GM11168 (cell line): Measurements from ENCODE around the gene SLIT1.

Experiments used
- in situ Hi-C: fragments of 300-500 bp; cut with MboI; formaldehyde crosslinking; loops from one replicate; pipeline ENCODE4 v1.12.0; 2022; ENCODE audit warnings: low sequenced_read_pairs; ENCODE audit not compliant: unreplicated experiment

Gene SLIT1

GRCh38 chr10:97175586-97175985 lies 10.2 kb downstream of the SLIT1 start:
- in situ Hi-C loops = no loop called here

- in situ Hi-C loops = no loop called here
These were observed 10.8 kb downstream of the SLIT1 start for GRCh38 chr10:97174941-97175340.

GRCh38 chr10:97174276-97174775 lies 11.4 kb downstream of the SLIT1 start:
- in situ Hi-C loops = no loop called here

GRCh38 chr10:97173036-97173435 lies 12.7 kb downstream of the SLIT1 start:
- in situ Hi-C loops = no loop called here

GRCh38 chr10:97171001-97171400 lies 14.8 kb downstream of the SLIT1 start:
- in situ Hi-C loops = no loop called here

- in situ Hi-C loops = no loop called here
These were observed 15.7 kb downstream of the SLIT1 start for GRCh38 chr10:97169911-97170693.

DNA sequence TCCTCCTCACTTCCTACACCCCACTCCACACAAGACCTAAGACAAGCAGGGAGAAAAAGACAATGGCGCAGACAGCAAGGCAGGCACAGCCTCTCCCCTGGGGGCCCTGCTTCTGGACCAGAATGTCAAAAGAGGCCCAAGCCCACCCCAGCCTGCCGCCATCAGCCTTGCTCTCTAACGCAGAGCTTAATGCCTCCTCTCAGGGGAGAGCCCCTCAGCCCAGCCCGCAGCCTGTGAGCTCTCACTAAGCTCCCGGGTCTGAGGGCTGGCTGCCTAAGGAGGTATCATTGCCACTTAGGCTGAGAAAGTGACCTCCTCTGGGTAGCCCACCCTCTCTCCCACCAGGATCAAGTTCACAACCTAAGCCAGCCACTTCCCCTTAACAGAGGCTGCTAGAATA lies 16.7 kb downstream of the SLIT1 start:
- in situ Hi-C loops = no loop called here

DNA sequence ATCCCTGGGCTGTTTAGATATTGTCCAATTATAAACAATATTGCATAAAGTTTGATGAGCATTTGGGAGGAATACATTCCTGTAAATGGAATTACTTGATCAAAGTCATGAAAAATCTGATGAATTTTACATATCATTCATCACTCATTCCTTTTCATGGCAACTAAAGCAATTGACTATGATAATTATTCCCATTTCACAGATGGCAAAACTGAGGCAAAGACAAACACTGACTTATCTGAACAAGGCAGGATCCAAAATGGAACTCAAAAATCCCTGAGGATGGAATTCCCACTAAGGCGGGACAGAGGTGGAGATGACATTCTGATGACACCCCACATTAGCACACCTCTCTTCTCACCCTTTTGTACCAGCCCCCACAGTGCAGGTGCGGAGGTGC lies 17.1 kb downstream of the SLIT1 start:
- in situ Hi-C loops = no loop called here

GRCh38 chr10:97165499-97165898 lies 20.3 kb downstream of the SLIT1 start:
- in situ Hi-C loops = no loop called here

GRCh38 chr10:97163781-97164501 lies 21.8 kb downstream of the SLIT1 start:
- in situ Hi-C loops = no loop called here

GRCh38 chr10:97163181-97163580 lies 22.6 kb downstream of the SLIT1 start:
- in situ Hi-C loops = no loop called here

DNA sequence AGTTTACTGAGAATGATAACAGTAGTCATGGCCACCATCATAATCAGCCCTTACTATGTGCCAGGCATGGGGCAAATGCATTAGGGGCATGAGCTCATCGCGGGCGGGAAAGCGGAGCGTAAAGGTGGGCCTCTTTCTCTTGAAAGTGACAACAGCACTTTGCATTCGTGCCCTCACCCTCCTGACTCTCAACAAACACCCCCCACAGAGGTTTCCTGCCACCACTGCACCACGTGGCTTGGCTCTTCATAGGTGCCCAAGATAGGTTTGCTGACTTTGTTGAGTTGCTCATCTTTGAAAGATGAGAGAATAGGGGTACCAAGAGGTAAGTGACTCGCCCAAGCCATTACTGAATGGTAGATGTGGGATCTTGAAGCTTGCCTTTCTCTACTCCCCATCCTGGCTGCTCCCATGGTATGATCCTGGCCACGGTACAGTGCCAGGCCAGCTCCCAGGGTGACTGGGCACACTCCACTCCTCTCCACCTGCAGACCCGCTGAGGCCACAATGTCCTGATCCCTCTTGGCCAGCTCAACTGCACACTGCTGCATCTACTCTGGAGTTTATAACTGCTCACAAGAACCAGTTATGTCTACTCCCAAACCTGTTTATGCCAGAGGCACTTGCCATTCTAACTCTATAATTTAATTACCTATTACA lies 26.0 kb downstream of the SLIT1 start:
- in situ Hi-C loops = no loop called here

DNA sequence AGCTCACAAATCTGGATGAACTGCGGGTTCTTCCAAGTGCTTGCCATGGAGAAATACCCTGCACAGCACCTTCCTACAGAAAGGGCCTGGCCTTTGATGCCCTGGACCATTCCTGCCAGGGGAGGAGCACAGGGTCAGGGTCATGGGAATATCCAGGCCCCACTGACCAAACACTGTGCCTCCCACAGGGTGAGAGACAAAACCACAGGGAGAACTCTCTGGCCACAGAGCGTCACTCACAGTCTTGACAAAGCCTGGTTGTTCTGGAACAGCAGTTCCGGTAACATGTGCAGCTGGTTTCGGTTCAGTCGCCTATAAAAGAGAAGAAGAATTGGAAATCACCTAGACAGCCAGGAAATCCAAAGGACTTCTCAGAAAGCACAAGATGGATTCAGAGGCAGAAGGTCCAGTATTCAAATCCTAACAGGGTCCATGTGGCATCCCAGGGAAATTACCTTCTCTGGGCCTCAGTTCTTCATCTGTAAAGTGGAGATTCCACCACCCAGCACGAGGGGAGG lies 28.1 kb downstream of the SLIT1 start:
- in situ Hi-C loops = no loop called here

GRCh38 chr10:97154781-97155180 lies 31.0 kb downstream of the SLIT1 start:
- in situ Hi-C loops = no loop called here

DNA sequence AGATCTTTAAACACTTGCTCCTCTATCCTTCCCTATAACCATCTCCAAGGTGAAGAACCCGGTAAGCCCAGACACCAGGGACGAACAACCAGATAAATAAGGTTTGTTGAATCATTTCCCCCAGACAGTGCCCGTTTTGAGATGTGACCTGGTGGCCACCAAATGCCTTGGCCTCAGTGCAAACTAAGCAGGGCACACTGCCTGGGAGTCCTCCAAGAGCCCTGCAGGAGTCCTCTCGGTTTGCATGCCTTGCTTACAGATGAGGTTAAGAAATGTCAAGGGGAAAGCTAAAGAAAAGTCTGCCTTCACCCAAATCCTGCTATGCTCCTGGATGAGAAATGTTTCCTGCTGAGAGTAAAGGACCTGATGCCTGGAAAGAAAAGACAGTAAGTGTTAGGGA lies 31.6 kb downstream of the SLIT1 start:
- in situ Hi-C loops = no loop called here

DNA sequence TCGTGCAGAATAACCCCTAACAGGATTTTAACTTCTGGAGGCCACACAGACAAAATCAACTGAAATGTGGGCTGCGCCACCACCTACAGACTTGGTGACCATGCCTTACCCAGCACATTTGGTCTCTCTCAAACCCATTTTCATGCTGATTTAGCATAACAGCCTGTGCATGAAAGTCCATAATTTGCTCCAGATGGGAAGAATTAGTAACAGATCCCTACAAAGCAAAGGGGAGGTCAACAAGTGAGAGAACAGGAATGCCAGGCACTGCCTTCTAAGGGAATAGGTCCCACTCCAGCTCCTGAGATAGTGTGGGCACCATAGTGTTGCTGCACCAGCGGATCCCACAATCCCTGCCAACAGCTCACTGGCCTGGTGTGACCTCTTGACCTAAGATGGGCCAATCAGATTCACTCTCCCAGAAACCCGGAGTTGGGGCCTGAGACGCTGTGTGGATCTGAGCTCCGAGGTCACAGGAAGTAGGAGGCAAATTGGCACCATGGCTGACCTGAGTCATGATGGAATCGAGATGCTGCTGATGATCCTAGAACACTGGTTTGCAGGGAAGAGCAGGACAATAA lies 32.4 kb downstream of the SLIT1 start:
- in situ Hi-C loops = no loop called here

DNA sequence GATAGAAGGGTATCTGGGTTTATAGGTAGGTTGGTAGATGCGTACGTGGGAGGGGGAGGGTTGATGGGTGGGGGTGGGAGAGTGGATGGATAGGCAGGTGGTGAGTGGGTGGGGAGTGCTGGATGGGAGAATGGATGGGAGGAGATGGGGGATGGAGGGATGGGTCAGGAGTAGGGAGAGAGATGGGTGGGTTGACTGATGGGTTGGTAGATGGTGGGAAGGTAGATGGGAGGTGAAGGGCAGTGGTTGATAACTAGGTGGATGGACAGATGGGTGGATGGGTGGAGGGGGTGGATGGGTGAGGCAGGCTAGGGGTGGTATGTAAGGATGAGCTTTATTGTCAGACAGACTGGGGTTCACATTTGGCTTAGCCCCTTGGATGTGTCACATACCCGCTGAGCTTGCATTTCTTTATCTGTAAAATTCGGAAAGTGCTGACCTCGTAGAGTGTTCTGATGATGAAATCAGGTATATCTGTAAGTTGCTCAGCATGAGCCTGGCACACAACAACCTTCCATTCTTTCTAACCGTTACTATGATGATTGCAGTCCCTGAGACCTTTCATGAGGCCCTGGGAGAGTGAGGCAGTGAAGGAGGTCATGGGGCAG lies 34.3 kb downstream of the SLIT1 start:
- in situ Hi-C loops = no loop called here

GRCh38 chr10:97150616-97151015 lies 35.1 kb downstream of the SLIT1 start:
- in situ Hi-C loops = no loop called here

DNA sequence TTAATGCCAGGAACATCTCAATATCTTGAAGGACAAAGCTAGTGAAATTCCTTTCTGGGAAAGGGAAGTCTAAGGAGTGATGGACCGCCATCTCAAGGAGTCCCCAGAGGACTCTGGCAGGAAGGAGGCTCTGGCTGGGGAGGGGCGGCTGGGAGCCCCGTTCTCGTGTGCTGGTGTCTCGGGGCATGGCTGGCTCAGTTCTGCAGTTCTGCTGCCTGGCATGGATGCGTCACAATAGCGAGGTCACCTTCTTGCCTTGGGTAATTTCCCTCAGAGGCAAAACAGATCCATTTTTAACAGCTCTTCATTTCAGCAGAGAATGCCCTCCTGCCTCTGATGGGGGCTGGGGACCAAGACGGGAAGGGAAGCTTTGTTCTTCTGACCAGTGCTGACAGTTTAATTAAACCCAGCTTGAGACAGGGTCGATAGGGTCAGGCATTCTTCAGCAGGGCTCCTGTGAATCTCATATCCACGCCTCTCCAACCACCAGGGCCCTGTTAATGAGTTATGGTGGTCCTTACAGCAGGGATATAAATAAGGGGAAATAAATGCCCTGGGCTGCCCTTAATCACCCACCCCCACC lies 35.7 kb downstream of the SLIT1 start:
- in situ Hi-C loops = no loop called here

DNA sequence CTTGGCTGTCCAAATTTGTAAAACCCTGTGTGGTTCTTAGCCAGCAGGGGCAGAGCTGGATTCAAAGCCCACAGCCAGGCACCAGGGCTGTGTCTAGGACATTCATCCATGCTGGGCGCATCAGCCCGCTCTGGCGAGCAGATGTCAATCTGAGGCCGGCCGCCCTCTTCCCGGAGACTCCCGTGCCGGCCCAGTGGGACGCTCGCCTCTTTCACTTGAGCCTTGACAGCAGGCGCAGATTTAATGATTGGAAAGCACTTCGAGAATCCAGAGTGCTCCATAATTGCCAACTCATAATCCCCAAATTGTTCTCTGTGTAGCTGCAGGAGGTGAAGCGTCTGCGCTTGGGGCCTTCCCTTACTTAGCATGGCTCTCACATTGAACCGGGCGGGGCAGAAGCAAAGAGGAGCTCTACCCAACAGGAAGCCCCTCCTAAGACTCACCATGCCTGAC lies 36.7 kb downstream of the SLIT1 start:
- in situ Hi-C loops = no loop called here
